Type B pancreatic cell (in vitro differentiated cells): Measurements from ENCODE around the gene MACROH2A2. TPM values are rescaled to one million over a fixed set of nuclear protein-coding genes. Genes with fewer than 3 reads are reported as not detected.

Source experiments
- DNase-seq: peaks from one replicate; pipeline ENCODE4 v3.0.0; 2021; ENCODE audit warnings: mixed read lengths; ENCODE audit not compliant: unreplicated experiment; ENCODE audit errors: extremely low spot score
- H3K27ac Mint-ChIP-seq: 2 replicates; pipeline ENCODE4 v1.8.0; 2021; ENCODE audit warnings: mild to moderate bottlenecking, mixed read lengths
- H3K27me3 Mint-ChIP-seq: 2 replicates; pipeline ENCODE4 v1.8.0; 2021; ENCODE audit warnings: mixed read lengths
- H3K36me3 Mint-ChIP-seq: 2 replicates; pipeline ENCODE4 v1.8.0; 2021; ENCODE audit warnings: mixed read lengths
- H3K4me1 Mint-ChIP-seq: one replicate; pipeline ENCODE4 v1.8.0; 2021; ENCODE audit warnings: mixed read lengths; ENCODE audit not compliant: unreplicated experiment
- H3K4me3 Mint-ChIP-seq: 2 replicates; pipeline ENCODE4 v1.8.0; 2021; ENCODE audit warnings: mild to moderate bottlenecking, mixed read lengths
- H3K9me3 Mint-ChIP-seq: 2 replicates; pipeline ENCODE4 v1.8.0; 2021; ENCODE audit warnings: mixed read lengths
- CTCF ChIP-seq: fragments of 200-600 bp; sonication (generic); conservative IDR thresholded peaks from 2 replicates; pipeline ENCODE4 v1.5.0; 2021; ENCODE audit warnings: antibody characterized with exemption, mild to moderate bottlenecking
- total RNA-seq: library from RNA; stranded (reverse); gene quantifications from 2 replicates; pipeline ENCODE4 v1.2.1, GENCODE V29; 2021; ENCODE audit warnings: low replicate concordance

The MACROH2A2 gene
- total RNA-seq, 1 donor from 2014 or later = 117 TPM

- Mint-ChIP-seq H3K27ac (no peak overlapping the region), H3K9me3 (no peaks in the 10 kb centered on the region), H3K36me3 (peaks cover 64% of the 10 kb centered on the region), H3K4me3 (no peak overlapping the region), H3K4me1 (peaks cover 15% of the 10 kb centered on the region), H3K27me3 (no peaks in the 10 kb centered on the region)
- DNase-seq = no peak
- no peak for TF ChIP-seq CTCF
Observed at GRCh38 chr10:70101668-70102067, 49.0 kb downstream of the MACROH2A2 start.

- peak; percentile 75 for TF ChIP-seq CTCF
- no peak for DNase-seq
- H3K36me3 Mint-ChIP-seq = peaks cover 34% of the 10 kb centered on the region
- no peaks in the 10 kb centered on the region for H3K27me3 Mint-ChIP-seq
- no peak overlapping the region for H3K4me3 Mint-ChIP-seq
- H3K9me3 Mint-ChIP-seq = no peaks in the 10 kb centered on the region
- no peak overlapping the region for H3K27ac Mint-ChIP-seq
- peaks cover 19% of the 10 kb centered on the region for H3K4me1 Mint-ChIP-seq
Observed at GRCh38 chr10:70106958-70107791, 54.5 kb downstream of the MACROH2A2 start.

- H3K27me3 Mint-ChIP-seq = no peaks in the 10 kb centered on the region
- no peak for TF ChIP-seq CTCF
- H3K27ac Mint-ChIP-seq = no peak overlapping the region
- DNase-seq = no peak
- no peaks in the 10 kb centered on the region for H3K9me3 Mint-ChIP-seq
- H3K4me3 Mint-ChIP-seq = no peak overlapping the region
- peaks cover 28% of the 10 kb centered on the region for H3K36me3 Mint-ChIP-seq
- H3K4me1 Mint-ChIP-seq = peaks cover 19% of the 10 kb centered on the region
Observed at GRCh38 chr10:70109064-70109729, 56.6 kb downstream of the MACROH2A2 start.

- H3K27ac Mint-ChIP-seq = no peak overlapping the region
- no peak overlapping the region for H3K4me3 Mint-ChIP-seq
- H3K9me3 Mint-ChIP-seq = no peaks in the 10 kb centered on the region
- DNase-seq = no peak
- TF ChIP-seq CTCF = no peak
- no peaks in the 10 kb centered on the region for H3K27me3 Mint-ChIP-seq
- peaks cover 4% of the 10 kb centered on the region for H3K4me1 Mint-ChIP-seq
- peaks cover 22% of the 10 kb centered on the region for H3K36me3 Mint-ChIP-seq
Observed at GRCh38 chr10:70111496-70111895, 58.9 kb downstream of the MACROH2A2 start.

GRCh38 chr10:70112071-70112470 is 59.4 kb downstream of the MACROH2A2 start:
- peaks cover 22% of the 10 kb centered on the region for H3K36me3 Mint-ChIP-seq
- H3K27me3 Mint-ChIP-seq = no peaks in the 10 kb centered on the region
- DNase-seq = no peak
- H3K27ac Mint-ChIP-seq = no peak overlapping the region
- no peaks in the 10 kb centered on the region for H3K9me3 Mint-ChIP-seq
- H3K4me1 Mint-ChIP-seq = peaks cover 4% of the 10 kb centered on the region
- no peak for TF ChIP-seq CTCF
- H3K4me3 Mint-ChIP-seq = no peak overlapping the region
